HG03520 (cell line): ENCODE data around the gene CLEC4M.
"Not testable (repeated sequence)": the region's sequence is repeated elsewhere in the genome, so short reads cannot be mapped to it uniquely, and the experiment has no call there.

Experiments used
- ATAC-seq: cut with Tn5 transposase; IDR thresholded peaks from one replicate; pipeline ENCODE4 v1.9.1; 2021; ENCODE audit warnings: mild to moderate bottlenecking, moderate library complexity; ENCODE audit not compliant: unreplicated experiment

Gene CLEC4M

GRCh38 chr19:7799640-7800355 lies 36.8 kb downstream of the CLEC4M start:
- no peak for ATAC-seq

- ATAC-seq, result no peak
Measured at GRCh38 chr19:7801020-7801570, 38.1 kb downstream of the CLEC4M start.

- no peak for ATAC-seq
Measured at GRCh38 chr19:7806234-7806633, 43.2 kb downstream of the CLEC4M start.

- ATAC-seq, result no peak
Measured at GRCh38 chr19:7806876-7807275, 43.8 kb downstream of the CLEC4M start.

GRCh38 chr19:7808108-7808507 lies 45.1 kb downstream of the CLEC4M start:
- ATAC-seq, result no peak

- no peak for ATAC-seq
Measured at GRCh38 chr19:7811989-7812388, 48.9 kb downstream of the CLEC4M start.

GRCh38 chr19:7815325-7815724 lies 52.3 kb downstream of the CLEC4M start:
- ATAC-seq, result no peak

- not testable (repeated sequence) for ATAC-seq
Measured at GRCh38 chr19:7816040-7816439, 53.0 kb downstream of the CLEC4M start.

- ATAC-seq, result no peak
Measured at GRCh38 chr19:7817801-7818200, 54.8 kb downstream of the CLEC4M start.

GRCh38 chr19:7818806-7819205 lies 55.8 kb downstream of the CLEC4M start:
- ATAC-seq, result no peak
